NOMO-1 (cell line): ENCODE measurements around the gene ETV6.
"Not testable (repeated sequence)": the region's sequence is repeated elsewhere in the genome, so short reads cannot be mapped to it uniquely, and the experiment has no call there.

Experiments used
- DNase-seq, 2 experiments: peaks; one replicate each; lab custom pipeline; 2025; ENCODE audit not compliant: unreplicated experiment in 2 of 2; lab: John Stamatoyannopoulos, UW

The ETV6 gene

DNA sequence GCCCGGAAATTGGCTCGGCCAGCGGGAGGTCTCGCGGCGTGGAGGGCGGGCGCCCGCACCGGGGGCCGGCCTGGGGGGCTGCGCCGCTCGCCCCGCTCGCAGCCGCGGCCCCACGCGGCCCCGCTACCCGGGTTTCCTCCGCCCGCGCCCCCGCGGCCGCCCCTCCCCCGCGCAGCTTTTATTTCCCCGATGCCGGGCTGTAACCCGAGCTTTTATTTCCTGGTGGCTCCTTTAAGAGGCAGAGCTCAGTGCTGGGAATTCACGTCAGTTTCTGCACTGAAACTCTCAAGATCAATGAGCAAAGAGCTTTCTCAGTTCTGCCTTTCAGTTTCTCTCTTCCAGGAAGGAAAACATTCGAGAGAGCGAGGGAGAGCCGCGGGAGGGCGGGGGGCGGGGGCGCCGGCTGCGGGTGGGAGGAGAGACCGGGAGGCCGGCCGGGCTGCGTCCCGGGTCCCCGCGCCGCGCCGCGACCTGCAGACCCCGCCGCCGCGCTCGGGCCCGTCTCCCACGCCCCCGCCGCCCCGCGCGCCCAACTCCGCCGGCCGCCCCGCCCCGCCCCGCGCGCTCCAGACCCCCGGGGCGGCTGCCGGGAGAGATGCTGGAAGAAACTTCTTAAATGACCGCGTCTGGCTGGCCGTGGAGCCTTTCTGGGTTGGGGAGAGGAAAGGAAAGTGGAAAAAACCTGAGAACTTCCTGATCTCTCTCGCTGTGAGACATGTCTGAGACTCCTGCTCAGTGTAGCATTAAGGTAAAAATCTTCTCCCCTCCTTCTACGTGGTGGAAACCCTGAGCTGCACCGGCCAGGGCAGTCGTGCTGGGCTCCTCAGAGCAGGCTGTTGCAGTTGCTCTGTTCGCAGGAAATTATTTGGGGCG, at the start of gene ETV6:
TSS of gene ETV6 (plus strand) at position 262 of the 873 bp plus-strand sequence. CDS start at position 716, 454 bp downstream.
- peak; percentile 84 to 95 for DNase-seq

DNA sequence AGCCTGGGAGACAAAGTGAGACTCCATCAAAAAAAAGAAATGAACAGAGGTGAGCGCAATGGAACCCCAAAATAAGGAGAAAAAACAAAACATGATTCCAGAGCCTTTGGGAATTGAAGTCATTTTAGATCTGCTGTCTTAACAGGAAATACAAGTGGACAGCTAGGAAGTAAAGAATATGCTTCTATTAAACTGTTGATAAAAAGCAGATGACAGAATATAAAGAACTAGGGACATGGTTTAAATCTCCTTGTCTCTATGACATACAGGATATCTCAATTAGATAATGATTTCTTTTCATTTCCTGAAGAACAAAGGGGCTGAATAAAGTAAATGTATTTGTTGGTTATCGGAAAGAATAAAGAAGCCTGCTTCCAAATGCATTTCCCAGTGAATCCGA, 49.3 kb upstream of the ETV6 start:
- DNase-seq = no peak

DNA sequence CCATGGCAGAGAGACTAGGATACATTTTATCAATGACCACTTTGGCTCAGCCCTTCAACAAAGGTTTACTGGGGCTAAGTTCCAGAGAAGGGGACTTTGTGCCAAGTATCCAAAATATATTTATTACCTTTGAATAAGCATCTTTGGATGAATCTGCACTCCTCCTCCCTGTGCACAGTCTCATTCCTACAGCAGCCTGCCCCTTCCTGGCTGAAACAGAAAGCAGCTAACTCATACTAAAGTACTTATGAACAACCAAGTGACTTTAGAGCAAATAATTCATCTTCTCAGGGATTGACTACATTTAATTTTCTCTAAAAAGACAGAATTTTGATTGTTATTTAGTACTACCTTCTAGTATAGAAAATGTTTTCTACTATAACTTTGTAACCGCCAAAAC, 47.8 kb upstream of the ETV6 start:
- DNase-seq = no peak

DNA sequence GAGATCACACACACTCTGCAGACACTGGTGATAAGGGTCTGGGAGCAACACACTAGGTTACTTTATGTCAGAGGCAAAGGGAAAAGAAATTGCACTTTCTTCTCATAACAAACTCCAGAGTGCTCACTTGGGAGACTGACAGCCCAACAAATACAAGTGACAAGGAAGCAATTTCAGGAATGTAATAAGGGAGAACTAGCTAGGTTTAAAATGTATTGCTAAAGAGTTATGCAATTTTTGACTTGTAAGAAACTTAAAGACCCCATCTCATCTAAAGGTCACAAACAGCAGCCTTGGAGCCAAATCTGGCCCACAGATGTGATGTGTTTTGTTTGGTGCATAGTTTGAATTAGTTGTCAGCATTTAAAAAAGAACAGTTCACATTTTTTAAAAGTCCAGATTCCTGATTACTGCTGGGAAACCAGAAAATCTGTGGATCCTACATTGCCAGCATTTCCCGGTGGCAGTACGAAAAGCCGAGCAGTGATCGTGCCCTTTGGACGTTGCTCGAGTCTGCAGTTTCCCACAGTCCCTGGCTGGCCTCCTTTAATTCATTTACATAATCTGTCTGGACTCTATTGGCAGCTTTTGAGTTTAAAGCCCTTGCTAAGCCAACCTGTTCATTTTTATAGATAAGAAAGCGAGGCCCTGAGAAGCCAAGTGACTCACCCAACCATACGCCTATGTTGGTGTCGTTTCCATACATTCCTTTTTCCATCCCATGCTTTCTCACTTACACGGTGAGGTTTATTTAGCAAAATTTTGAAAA, 42.0 kb upstream of the ETV6 start:
- no peak for DNase-seq

DNA sequence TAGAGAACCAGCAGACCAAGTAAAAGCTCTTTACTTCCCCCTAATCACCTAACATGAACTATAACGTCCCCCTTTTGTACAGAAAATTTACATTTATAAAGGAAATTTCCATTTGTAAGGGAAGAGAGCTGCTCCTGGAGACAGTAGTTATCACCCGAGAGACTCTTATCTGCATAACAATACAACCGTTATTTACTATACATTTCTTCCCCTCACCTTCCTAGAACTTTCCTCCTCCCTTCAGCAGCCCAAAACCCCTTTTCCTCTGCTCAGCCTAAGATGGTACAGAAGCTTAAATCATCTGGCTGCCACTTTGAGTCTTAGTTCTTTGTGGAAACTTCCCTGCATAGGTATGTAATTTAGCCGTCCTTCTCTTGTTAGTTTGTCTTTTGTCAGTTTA, 40.4 kb upstream of the ETV6 start:
- no peak for DNase-seq

DNA sequence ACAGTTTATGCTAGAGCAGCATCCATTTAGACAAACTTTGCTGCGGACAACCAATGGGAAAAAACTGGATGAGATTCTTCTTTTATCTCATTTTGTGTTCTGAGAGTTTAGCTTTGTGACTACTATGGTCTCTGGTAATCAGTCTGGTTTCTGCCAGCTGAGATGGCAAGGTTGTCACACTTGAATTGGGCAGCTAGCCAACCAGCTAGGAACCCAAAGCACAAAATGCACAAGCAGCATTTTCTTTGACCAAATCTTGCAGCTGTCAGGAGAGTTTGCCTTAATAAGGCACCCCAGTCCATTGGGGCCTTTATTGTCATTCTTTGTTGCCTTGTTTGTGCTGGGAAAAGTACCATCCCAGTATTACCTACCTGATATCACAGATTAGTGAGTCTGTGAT, 34.0 kb upstream of the ETV6 start:
- no peak for DNase-seq

DNA sequence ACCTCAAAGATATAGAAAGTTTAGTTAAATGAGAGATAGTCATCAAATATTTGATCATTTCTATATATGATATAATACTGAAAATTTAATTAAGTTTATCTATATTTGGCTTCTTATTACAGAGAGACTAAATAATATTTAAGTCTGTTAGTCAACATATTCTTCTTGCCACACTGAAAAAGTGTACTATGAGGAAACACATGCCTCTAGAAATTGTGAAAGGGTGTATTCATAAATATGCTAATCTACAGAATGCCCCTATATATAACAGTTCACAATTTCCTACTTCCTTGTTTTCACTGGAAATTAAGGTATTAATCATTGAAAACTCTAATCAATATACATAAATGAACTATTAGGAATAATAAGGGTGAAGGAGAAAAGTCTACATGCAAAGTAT, 31.4 kb upstream of the ETV6 start:
- DNase-seq = peak in 1 of 2 experiments; percentile 20

DNA sequence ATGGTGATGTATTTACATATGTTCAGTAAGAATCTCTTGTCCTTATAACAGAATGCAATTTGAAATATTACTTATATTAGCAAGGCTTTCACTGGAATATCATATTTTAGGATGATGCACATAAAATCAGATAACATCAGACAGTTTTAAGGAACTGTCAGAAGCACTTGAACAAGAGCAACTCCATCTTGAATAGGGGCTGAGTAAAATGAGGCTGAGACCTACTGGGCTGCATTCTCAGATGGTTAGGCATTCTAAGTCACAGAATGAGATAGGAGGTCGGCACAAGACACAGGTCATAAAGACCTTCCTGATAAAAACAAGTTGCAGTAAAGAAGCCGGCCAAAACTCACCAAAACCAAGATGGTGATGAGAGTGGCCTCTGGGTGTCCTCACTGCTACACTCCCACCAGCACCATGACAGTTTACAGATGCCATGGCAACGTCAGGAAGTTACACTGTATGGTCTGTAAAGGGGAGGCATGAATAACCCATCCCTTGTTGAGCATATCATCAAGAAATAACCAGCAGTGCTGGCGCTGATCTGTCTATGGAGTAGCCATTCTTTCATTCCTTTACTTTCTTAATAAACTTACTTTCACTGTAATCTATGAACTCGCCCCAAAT, 27.6 kb upstream of the ETV6 start:
- DNase-seq = peak in 1 of 2 experiments; percentile 14

DNA sequence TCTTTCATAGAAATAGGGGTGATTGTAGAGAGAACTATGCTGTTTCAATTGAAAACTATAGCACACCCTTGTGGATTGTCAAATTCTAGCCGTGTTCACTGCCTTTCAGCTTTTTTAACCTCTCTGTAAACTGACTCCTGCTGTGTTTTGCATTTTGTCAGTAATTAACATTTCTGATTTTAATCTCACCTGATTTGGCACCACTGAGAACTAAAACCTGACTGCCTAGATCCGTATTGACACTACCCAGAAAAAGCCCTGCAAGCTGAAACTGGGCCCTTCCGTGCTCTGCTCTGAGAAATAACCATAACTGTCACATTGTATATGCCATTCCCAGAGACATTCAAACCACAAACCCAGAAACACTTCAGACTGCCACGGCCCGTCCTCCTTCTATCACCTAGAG, 26.6 kb upstream of the ETV6 start:
- DNase-seq = peak in 1 of 2 experiments; percentile 41

DNA sequence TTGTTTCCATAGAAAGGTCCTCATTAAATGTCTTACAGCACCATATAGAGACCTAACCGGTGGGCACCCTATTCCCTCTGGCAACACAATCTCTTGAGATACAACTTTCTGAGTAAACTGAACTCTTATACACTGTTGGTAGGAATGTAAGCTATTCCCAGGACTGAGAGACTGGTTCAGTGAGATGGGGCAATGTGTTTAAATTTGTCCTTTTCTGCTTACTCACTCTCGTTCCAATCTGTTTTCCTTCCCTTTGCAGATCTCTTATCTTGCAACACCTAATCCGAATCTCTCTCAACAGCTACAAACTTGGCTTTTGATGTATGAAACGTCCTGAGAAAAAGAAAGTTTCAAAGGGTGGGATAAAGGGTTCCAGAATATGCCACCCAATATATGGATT, 26.1 kb upstream of the ETV6 start:
- DNase-seq = peak; percentile 32 to 73

DNA sequence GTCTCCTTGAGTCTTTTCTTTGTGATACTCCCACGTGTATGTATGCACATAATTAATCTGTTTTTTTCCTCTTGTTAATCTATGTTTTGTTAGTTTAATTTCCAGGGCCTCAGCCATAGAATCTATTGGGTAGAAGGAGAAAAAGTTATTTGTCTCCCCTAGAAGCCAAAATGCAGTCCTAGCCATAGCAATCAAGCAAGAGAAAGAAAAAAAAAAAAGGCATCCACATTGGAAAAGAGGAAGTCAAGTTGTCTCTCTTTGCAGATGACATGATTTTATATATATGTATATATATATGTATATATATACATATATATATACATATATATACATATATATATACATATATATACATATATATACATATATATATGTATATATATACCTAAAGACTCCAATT, 25.4 kb upstream of the ETV6 start:
- DNase-seq = peak in 1 of 2 experiments; percentile 42

DNA sequence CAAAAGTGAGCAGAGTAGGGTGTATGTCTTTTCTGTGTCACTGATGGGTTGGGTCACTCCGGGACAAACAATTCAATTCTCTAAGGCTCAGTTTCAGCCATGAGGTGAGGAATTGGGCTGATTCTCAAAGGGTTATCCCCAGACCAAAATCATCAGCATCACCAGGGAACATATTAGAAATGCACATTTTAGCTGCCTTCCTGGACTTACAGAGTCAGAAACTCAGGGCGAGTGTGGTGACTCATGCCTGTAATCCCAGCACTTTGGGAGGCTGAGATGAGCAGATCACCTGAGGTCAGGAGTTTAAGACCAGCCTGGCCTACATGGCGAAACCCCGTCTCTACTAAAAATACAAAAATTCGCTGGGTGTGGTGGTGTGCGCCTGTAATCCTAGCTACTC, 21.8 kb upstream of the ETV6 start:
- not testable (repeated sequence) for DNase-seq

DNA sequence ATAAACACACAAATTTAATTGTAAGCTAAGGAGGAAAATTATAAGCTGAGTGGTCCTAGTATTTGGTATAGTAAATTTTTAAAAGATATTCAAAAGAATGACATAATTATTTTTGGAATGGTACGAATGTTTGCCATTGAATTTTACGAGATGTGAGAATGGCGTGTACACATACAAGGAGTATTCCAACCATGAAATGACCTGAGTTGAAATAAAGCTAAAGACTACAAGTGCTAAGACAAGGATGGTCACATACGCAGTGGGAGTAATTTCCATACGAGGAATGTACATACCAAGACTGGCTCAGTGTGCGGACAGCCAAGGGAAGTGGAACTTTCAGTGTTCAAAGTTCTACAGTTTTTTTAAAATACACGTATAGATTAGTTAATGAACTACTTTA, 21.1 kb upstream of the ETV6 start:
- no peak for DNase-seq

DNA sequence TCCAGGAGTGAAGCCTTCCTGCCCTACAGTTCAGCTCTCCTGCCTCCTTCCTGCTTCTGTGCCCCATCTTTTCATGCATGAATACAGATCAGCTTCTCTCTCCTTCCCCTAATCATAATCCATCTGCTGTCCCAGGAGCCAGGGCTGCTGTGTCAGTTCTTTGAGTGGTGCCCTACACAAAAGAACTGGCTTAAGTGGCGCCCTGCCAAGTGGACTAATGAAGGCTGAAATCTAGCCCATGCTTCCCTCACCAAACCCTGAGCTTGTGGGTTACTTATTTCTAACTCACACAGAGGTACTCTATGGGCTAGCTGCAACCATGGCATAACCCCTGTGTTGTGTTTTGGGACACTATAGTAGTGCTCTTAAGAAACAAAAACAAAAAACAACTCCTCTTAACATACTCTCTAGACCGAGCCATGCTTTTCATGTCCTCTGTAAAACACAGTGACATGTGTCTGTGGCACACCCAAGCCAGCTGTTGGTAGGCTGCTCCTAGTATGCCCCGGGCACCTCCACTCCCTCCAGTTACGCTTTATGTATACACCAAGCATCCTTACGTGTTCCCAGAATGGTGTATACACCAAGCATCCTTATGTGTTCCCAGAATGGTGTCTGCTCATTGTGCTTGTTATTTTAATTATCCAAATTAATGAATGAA, 19.3 kb upstream of the ETV6 start:
- DNase-seq = no peak

DNA sequence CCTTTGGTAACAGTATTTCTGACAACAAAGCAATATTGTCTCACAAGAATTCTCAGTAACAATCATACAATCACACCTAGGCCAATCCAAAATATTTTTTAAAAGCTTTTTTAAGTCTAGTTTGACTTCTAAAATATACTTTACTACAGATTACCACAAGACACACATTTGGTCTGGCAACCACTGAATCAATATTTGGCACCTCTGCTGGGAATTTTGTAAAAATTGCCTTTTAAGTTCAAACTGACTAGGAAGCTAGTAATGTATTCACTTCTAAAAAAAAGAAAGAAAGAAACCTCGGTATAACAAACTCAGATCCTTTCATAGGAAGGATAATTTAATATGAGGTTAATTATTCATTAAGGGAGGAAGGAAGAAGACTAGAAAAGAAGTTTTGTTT, 18.2 kb upstream of the ETV6 start:
- DNase-seq = no peak

DNA sequence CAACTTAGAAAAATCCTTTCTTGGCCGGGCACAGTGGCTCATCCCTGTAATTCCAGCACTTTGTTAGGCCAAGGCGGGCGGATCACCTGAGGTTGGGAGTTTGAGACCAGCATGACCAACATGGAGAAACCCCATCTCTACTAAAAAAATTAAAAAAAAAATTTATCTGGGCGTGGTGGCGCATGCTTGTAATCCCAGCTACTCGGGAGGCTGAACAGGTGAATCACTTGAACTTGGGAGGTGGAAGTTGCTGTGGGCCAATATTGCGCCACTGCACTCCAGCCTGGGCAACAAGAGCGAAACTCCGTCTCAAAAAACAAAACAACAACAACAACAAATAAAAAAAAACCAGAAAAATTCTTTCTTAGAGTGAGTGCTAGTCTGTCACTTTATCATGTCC, 17.6 kb upstream of the ETV6 start:
- DNase-seq = not testable (repeated sequence)

DNA sequence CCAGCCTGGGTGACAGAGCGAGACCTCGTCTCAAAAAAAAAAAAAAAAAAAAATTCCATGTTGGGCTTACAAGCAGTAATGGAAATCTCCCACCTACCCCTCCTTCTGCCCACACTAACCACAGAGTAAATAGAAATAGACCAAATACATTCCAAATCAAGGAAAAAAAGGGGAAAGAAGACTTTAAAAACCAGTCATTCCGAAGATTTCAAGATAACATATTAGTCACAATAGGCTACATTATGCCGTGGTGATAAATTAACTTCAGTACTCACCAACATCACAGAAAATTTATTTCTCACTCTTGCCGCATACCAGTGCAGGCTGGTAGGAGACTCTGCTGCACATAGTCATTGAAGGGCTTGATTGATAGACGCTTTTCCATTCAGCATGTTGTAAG, 15.5 kb upstream of the ETV6 start:
- DNase-seq = no peak

DNA sequence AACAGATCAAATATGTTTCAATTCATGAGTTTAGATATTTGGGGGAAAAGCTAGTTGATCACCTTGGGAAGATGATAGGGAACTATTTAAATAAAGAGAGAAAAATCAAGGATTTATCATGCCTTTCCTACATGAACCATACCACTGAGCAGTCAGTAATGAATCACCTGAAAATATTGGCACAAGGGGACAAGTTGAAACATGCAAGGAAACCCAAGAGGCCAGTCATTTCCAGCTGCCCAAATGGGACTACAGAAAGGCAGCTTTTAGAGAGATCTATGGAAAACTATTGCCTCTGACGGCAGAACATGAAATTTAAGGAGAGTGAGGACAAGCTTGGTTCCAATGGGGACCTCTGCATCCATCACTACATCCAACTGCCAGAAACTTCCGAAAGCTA, 14.1 kb upstream of the ETV6 start:
- no peak for DNase-seq

DNA sequence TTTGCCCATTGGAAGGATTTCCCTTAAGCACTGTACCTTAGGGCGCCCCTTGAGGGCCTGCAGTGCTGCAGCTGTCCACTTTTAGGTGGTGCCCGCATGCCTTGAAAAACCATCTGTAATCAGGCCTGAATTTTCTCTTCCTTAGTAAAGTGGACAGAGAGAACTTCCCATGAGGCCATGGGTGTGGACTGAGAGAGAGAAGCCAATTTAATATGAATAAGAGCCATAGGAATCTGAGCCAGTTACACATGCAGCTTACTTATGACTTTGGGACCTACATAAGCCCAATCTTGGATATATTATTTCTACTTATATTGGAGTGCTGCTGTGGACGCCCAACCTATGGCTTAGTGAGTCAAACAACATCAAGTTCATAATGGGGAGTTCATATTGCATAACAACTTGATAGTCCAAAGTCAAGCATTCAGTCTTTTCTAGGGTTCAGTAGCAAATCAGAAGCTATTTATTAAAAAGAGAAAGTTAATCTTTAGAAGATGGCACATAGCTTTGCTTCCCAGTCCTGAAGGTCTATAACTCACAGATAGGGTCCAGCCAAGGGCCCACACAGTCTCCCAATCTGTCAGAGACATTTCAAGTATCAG, 11.1 kb upstream of the ETV6 start:
- DNase-seq = no peak

DNA sequence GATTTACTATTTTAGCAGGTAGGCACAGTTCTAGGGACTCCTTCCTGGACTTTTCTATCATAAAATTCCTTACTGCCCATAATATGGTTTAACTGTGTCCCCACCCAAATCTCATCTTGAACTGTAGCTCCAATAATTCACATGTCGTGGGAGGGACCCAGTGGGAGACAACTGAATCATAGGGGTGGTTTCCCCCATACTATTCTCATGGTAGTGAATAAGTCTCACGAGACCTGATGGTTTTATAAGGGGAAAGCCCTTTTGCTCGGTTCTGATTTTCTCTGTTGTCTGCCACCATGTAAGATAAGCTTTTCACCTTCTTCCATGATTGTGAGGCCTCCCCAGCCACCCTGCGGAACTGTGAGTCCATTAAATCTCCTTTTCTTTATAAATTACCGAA, 10.0 kb upstream of the ETV6 start:
- DNase-seq = no peak

DNA sequence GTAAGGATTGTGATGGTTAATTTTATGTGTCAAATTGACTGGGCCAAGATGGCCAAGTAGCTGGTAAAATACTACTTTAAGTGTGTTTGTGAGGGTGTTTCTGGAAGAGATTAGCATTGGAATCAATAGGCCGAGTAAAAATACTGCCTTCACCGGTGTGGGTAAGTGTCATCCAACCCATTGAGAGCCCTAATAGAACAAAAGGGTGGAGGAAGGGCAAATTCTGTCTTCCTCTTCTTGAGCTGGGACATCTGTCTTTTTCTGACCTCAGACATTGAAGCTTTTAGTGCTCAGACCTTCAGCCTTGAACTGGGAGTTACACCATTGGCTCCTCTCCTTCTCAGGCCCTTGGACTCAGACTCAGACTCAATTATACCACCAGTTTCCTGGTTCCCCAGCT, 8.0 kb upstream of the ETV6 start:
- no peak for DNase-seq
